WERI-Rb-1 (cell line): Measurements from ENCODE around the gene GOLGA8B.

ENCODE experiments used
- DNase-seq: peaks from one replicate; pipeline ENCODE4 v3.0.0-alpha.2; 2020
- H3K27ac ChIP-seq: fragments of 250-450 bp; sonication (Bioruptor Pico); 2 replicates; pipeline ENCODE4 v1.5.1; 2020; ENCODE audit warnings: mild to moderate bottlenecking, moderate library complexity
- H3K27me3 ChIP-seq: fragments of 250-450 bp; sonication (Bioruptor Pico); 2 replicates; pipeline ENCODE4 v1.5.1; 2021; ENCODE audit warnings: mild to moderate bottlenecking, low read depth, moderate library complexity; ENCODE audit not compliant: insufficient read depth, severe bottlenecking
- H3K36me3 ChIP-seq: fragments of 250-450 bp; sonication (Bioruptor Pico); 2 replicates; pipeline ENCODE4 v1.5.1; 2020; ENCODE audit warnings: mild to moderate bottlenecking, moderate library complexity
- H3K4me3 ChIP-seq: 2 replicates; pipeline ENCODE4 v1.5.1; 2011; ENCODE audit warnings: low read depth, mild to moderate bottlenecking, control low read depth, low read length
- H3K9me3 ChIP-seq: fragments of 250-450 bp; sonication (Bioruptor Pico); 2 replicates; pipeline ENCODE4 v1.5.1; 2021; ENCODE audit warnings: mild to moderate bottlenecking, moderate library complexity; ENCODE audit not compliant: severe bottlenecking
- TF ChIP-seq, protein P1 (sequence below): IDR thresholded peaks from 2 replicates; pipeline ENCODE4 v1.5.1; 2011; ENCODE audit warnings: low read depth, mild to moderate bottlenecking, control low read depth, inconsistent platforms, low read length

The GOLGA8B gene

DNA sequence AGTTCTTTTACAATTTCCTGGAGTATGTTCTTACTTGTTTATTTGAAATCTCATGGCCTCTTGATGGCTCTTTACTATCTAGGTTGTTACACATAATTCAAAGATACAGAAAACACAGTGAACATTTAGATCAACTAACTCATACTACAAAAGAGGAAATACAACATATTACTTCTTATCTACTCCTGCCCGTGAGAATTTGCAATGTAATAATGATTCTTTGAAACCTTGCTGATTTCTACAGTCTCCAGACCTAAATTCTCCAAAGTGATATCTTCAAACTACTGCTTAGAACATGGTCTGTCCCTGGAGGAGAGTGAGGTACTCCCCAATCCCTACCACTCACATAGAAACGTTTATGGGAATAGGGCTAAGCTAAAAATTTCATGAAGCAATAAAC lies 29.9 kb upstream of the GOLGA8B start:
- TF ChIP-seq, protein P1, sequence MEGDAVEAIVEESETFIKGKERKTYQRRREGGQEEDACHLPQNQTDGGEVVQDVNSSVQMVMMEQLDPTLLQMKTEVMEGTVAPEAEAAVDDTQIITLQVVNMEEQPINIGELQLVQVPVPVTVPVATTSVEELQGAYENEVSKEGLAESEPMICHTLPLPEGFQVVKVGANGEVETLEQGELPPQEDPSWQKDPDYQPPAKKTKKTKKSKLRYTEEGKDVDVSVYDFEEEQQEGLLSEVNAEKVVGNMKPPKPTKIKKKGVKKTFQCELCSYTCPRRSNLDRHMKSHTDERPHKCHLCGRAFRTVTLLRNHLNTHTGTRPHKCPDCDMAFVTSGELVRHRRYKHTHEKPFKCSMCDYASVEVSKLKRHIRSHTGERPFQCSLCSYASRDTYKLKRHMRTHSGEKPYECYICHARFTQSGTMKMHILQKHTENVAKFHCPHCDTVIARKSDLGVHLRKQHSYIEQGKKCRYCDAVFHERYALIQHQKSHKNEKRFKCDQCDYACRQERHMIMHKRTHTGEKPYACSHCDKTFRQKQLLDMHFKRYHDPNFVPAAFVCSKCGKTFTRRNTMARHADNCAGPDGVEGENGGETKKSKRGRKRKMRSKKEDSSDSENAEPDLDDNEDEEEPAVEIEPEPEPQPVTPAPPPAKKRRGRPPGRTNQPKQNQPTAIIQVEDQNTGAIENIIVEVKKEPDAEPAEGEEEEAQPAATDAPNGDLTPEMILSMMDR, result no peak
- Histone ChIP-seq H3K9me3 (no peaks in the 10 kb centered on the region), H3K27me3 (no peaks in the 10 kb centered on the region), H3K36me3 (no peaks in the 10 kb centered on the region), H3K27ac (no peak overlapping the region), H3K4me3 (no peak overlapping the region)
- no peak for DNase-seq

DNA sequence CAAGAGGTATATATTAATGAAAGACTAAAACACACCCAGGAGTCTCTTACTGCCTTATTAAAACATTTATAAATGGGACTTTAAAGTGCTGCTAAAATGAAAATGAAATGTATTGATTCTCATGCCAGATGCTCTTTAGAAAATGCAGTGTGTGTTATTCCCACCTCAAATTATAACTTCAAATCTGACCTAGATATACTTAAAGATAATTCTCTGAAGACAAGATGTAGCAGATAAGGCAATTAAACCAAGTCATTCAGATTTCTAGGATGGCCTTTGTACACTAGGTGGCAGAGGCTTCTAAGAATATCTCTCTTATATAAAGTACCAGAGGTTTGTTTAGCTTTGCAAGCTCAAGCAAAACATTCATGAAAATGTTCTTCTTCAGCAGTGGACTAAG lies 26.9 kb upstream of the GOLGA8B start:
- Histone ChIP-seq H3K27me3 (no peaks in the 10 kb centered on the region), H3K27ac (no peak overlapping the region), H3K36me3 (no peaks in the 10 kb centered on the region), H3K9me3 (no peaks in the 10 kb centered on the region), H3K4me3 (peak overlapping the region; percentile 40; the same call in 1 of the 2 replicates)
- TF ChIP-seq, protein P1, result peak; percentile 15; the same call in 1 of the 2 replicates
- DNase-seq, result no peak

DNA sequence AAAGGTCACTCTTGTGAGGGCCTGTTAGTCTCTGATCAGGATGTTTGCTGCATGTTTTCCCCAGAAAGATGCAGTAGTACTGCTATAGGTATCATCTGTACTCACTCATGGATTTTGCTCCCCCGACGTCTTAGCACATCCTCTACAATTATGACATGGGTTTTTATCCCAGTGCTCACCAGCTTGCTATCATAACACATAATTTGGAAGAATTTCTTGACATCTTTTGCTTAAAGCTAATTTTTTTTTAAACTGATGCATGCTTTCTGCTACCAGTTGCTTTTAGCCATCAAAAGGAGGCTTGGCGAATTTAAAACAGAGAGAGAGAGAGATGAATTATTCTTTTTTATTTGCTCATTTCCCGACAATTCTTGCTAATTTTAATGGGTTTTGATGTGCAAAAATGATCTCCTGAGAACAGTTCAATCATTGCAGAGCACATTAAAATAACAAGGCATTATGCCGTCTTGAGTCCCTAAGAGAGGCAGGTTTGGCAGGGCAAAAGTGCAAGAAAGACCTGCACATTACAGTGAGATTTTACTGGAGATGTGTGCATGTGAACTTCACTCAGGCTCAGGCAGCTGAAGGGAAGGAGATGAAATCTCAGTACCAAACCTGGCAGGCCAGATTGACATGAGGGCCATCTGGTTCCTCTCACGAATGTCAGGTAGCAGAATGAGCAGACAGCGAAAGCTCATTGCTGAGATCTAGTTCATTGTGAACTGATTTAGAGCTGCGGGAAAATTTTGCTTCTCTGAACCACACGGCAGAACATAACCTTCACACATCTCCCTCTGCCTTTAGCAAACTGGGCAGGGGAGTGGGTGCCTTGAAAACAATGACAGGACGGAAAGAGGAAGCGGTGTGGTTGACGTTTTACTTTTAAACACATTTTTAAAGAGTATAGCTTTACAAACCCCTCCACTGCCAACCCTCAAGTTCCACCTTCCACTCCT lies 25.9 kb upstream of the GOLGA8B start:
- no peaks in the 10 kb centered on the region for H3K27me3 ChIP-seq
- DNase-seq, result peak; percentile 68
- peak overlapping the region; percentile 54 for H3K27ac ChIP-seq
- peak overlapping the region; percentile 40 for H3K4me3 ChIP-seq
- H3K9me3 ChIP-seq, result no peaks in the 10 kb centered on the region
- TF ChIP-seq, protein P1, result no peak
- H3K36me3 ChIP-seq, result no peaks in the 10 kb centered on the region

DNA sequence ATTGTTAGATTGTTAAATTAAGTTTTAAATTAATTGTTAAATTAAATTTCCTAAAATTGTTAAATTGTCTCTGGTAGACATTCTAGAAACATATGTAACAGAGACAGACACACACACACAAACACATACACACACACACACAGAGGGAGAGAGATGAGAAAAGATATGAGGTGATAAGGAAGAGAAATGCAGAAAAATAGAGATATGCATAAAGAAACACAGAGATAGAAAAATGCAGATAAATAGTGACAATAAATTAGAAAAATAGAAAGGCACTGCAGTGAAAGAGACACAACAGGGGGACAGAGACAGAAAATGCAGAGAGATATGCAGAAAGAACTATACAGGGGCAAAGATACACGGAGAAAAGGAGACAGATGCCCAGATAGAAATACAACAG lies 25.1 kb upstream of the GOLGA8B start:
- DNase-seq, result no peak
- Histone ChIP-seq H3K4me3 (no peak overlapping the region), H3K36me3 (no peaks in the 10 kb centered on the region), H3K9me3 (no peaks in the 10 kb centered on the region), H3K27me3 (no peaks in the 10 kb centered on the region), H3K27ac (no peak overlapping the region)
- TF ChIP-seq, protein P1, result no peak

DNA sequence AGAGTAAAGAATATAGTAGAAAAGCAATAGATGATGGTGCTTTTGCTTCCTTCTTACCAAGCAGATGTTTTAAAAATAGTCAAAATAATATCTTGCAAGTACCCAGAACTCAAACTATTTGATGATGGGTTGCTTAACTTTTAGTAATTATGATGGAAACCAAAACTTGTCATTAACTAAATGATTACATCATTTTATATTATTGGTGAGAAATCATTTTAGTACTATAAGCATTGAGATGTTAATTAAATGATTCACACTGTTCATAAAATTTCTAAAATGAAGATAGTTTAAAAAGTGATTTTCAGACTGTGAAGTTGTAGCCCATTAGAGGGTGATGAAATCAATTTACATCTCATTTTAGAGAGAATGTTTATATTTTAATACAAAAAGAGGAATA lies 24.4 kb upstream of the GOLGA8B start:
- TF ChIP-seq, protein P1, result no peak
- no peak overlapping the region for H3K4me3 ChIP-seq

DNA sequence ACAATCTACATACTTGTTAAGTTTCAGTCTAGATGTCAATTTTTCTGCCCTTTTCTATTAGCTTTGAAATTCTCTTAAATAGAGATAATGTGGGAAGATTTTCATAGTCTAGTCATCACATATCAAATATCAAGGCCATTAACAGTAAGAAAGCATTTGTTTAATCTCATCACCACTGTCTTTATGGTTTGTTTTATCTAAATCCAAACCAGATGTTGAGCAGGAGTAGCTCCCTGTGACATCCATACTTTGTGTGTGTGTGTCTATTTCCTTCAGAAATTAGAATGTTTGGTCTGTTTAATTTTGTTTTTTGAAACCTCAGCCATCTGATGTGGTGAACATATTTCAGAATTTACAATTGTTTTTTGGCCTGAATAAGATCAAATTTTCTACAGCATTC lies 23.1 kb upstream of the GOLGA8B start:
- no peak for DNase-seq
- H3K4me3 ChIP-seq, result no peak overlapping the region
- TF ChIP-seq, protein P1, result no peak
- H3K27me3 ChIP-seq, result no peaks in the 10 kb centered on the region
- H3K27ac ChIP-seq, result no peak overlapping the region
- H3K9me3 ChIP-seq, result no peaks in the 10 kb centered on the region
- no peaks in the 10 kb centered on the region for H3K36me3 ChIP-seq

More for the DNA sequence above, 24.4 kb upstream of the GOLGA8B start:
- Histone ChIP-seq H3K36me3 (no peaks in the 10 kb centered on the region), H3K27me3 (no peaks in the 10 kb centered on the region), H3K9me3 (no peaks in the 10 kb centered on the region), H3K27ac (no peak overlapping the region)
- no peak for DNase-seq
